GM12874 (cell line): ENCODE measurements around the gene CFAP73.

Experiments used
- TF ChIP-seq, protein P1 (sequence below): IDR thresholded peaks from 2 replicates; pipeline ENCODE4 v1.5.1; 2011; ENCODE audit warnings: low read depth, mild to moderate bottlenecking, control low read depth, low read length, moderate library complexity; ENCODE audit not compliant: insufficient read depth

CFAP73 gene

DNA sequence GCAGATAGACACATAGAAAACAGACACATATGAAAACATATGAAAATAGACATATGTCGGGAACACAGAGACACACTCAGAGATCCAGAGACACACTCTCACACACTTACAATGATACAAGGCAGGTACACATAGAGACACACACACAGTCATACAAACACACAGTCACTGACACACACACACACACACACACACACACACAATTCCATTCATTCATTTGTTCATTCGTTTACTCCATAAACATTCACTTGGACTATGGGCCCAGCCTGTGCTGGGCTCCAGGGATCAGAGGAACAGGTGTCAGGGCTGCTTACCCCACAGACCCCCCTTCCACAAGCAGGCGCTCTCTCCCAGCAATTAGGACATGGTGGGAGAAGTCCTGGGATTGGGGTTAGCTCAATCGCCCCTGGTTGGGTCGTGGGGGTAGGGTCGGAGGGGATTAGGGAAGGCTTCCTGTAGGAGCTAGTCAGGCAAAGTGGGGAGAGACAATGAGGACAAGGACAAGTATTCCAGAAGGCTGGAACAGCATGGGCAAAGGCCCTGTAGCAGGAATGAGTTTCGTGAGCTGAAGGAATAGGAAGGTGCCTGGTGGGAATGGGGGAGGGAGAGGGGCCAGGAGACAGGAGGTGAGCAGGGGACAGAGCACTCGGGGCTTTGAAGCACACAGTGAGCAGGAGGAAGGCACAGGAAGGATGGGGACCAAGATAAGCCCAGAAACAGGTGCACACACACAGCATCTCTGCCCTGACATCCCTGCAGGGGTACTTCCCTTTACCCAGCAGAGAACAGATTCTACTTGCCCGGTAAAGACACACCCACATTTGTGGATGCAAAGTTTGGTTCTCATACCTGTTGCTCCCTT lies 20.5 kb upstream of the CFAP73 start:
- TF ChIP-seq, protein P1, sequence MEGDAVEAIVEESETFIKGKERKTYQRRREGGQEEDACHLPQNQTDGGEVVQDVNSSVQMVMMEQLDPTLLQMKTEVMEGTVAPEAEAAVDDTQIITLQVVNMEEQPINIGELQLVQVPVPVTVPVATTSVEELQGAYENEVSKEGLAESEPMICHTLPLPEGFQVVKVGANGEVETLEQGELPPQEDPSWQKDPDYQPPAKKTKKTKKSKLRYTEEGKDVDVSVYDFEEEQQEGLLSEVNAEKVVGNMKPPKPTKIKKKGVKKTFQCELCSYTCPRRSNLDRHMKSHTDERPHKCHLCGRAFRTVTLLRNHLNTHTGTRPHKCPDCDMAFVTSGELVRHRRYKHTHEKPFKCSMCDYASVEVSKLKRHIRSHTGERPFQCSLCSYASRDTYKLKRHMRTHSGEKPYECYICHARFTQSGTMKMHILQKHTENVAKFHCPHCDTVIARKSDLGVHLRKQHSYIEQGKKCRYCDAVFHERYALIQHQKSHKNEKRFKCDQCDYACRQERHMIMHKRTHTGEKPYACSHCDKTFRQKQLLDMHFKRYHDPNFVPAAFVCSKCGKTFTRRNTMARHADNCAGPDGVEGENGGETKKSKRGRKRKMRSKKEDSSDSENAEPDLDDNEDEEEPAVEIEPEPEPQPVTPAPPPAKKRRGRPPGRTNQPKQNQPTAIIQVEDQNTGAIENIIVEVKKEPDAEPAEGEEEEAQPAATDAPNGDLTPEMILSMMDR, result no peak

DNA sequence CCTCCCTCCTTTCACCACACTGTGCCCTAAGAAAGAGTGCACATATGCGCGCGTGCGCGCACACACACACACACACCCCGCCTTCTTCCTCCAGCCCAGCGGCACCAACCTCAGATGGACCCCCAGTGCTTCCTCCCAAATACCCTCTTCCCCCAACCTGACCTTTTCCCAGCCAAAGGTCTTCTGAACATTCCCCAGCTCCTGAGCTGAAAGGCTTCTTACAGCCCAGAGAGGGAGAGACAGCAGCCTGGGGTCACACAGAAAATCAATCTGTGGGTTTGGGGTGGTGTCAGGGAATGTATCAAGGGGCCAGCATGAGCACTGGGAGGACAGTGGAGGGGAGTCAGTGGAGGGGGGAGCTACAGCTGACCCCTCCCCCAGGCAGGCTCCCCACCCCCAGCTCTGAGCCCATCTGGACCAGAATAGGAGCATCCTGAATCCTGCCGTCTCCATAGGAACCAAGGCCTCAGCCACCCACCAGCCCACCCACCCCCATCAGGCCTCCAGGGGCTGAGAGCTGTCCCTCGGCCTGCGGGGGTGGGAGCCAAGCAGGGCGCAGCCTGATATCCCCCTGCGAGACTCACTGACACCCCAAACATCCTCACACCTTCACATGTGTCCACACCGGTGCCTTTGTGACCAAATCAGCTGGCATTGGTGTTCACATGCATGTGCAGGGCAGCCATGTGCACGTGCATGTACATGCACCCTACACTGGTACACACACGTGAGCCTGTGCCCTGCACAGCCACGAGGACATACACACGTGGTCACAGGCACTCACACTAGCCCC lies 19.7 kb upstream of the CFAP73 start:
- TF ChIP-seq, protein P1, result no peak

DNA sequence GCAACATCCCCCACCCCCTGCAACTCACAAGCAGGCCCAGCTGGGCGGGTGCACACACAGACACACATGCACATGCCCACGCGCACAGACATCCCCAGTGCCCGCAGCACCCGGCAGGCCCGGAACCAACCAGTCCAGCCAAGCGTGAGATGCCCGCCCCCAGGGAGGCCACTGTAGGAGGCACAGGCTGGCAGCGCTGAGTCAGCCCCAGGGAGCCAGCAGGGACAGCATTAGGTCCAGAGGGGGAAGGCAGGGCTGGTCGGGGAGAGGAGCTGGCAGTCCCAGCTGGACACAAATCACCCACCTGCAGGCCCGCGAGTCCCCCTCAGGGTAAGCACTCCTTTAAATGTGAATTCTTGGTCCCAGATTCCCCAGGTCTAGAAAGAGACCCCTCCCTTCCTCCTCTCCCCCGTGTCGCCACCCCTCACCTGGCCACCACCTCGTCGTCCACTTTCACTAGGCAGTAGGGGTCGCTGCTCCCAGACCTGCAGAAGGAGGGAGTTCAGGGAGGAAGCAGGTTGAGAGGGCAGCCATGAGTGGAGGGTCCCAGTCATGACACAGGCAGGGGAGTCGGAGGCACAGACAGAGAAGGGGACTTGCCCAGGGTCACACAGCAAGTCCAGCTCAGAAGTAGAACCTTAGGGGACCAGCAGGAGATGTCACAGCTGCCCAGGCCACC lies 18.9 kb upstream of the CFAP73 start:
- TF ChIP-seq, protein P1, result peak; percentile 43; the same call in 1 of the 2 replicates

DNA sequence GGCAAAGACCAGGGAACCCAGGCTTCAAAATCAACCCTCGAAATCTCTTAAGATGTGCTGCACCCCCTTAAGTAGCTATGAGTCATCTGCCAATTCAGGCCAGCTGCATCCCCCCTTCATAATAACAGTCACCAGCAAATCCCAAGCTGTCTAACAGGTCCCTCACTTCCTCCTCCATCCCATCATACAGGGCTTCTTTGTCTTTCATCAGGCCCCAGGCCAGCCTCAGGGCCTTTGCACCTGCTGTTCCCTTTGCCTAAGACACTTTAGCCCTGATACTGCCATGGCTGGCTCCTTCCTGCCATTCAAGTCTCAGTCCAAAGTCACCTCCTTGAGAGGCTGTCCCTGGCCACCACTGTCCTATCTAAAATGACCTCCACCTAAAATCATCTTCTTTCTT lies 18.0 kb upstream of the CFAP73 start:
- TF ChIP-seq, protein P1, result no peak

DNA sequence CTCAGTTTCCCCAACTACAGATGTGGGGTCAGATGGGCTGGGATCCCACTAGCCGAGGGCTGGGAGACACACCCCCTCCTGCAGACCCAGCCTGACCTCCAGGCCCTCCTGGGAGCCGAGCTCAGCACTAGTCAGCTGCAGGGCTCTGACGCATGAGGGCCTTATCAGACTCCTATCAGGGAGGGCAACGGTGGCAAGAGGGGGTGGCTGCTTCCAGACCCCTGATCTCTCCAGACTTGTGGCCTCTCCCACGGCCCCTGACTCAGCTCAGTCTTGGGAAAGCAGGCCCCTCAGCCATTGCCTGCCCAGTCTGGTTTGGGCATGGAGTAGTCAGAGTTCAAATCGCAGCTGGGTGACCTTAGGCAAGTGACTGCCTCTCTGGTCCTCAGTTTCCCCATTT lies 16.5 kb upstream of the CFAP73 start:
- TF ChIP-seq, protein P1, result no peak

DNA sequence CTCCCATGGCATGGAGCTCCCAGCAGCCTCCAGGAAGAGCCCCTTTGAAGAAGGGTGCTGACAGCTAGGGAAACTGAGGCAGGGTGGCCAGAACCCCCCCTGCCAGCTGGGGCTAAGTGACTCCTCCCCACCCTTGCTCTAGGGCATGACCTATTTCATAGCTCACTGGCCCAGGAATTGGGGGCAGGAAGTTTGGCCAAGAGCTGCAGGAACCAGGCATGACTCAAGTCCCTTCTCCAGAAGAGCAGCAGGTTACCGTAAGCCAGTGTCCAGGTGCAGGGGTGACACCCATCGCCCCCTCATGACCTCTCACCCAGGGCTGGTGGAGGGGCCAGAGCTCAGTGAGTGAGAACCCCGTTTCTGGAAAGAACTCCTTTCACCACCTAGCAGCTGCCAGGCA lies 15.9 kb upstream of the CFAP73 start:
- TF ChIP-seq, protein P1, result no peak

DNA sequence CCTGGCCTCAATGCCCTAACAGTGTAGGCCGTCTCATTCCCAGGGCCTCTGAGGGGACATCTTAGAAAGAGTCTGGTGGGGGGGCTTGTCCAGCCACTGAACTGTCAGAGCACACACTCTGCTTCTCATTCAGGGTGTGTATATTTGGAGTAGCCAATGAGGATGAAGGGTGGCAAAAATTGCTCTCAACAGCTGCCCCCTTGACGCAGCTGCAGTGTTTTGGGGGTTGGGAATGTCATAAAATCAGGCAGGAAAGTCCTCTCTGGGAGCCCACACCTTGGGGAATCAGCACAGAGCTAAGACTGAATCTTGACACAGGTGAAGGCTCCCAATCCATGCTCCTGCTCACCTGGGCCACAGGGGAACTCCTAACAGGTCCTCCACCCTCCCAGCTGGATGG lies 15.5 kb upstream of the CFAP73 start:
- TF ChIP-seq, protein P1, result no peak
